HL-60 (cell line): ENCODE data around the gene ADGRA1.

Source experiments
- CTCF ChIP-seq: IDR thresholded peaks from one replicate; pipeline ENCODE4 v1.5.1; 2011; ENCODE audit warnings: low read length, control low read depth, inconsistent platforms; ENCODE audit not compliant: insufficient read depth
- GABPA ChIP-seq: IDR thresholded peaks from 2 replicates; pipeline ENCODE4 v1.6.1; 2012; ENCODE audit warnings: low read depth

GRCh38 chr10:133157662-133158436 is 70.1 kb downstream of the ADGRA1 start:
- no peak for TF ChIP-seq CTCF
- no peak for TF ChIP-seq GABPA
